Fibroblast of the aortic adventitia (primary cell): ENCODE results near the gene RNF112. TPM values are rescaled to one million over a fixed set of nuclear protein-coding genes. Genes with fewer than 3 reads are reported as not detected.

ENCODE experiments used
- DNase-seq: peaks from one replicate; pipeline ENCODE4 v3.0.0-alpha.2; 2010; ENCODE audit warnings: low read depth
- H3K4me3 ChIP-seq: 2 replicates; pipeline ENCODE4 v1.5.1; 2011; ENCODE audit warnings: low read depth, mild to moderate bottlenecking, control low read depth, low read length, moderate library complexity
- total RNA-seq: library from RNA; depleted of rRNA; stranded (reverse); fragments of >200 nt; gene quantifications from 2 replicates; pipeline ENCODE4 v1.2.3, GENCODE V29; 2012; ENCODE audit warnings: low replicate concordance
- TF ChIP-seq, protein P1 (sequence below): IDR thresholded peaks from 2 replicates; pipeline ENCODE4 v1.5.1; 2011; ENCODE audit warnings: mild to moderate bottlenecking, low read length, control low read depth, inconsistent platforms; ENCODE audit not compliant: insufficient read depth

The RNF112 gene
- total RNA-seq, 1 donor, result 0.36 TPM

DNA sequence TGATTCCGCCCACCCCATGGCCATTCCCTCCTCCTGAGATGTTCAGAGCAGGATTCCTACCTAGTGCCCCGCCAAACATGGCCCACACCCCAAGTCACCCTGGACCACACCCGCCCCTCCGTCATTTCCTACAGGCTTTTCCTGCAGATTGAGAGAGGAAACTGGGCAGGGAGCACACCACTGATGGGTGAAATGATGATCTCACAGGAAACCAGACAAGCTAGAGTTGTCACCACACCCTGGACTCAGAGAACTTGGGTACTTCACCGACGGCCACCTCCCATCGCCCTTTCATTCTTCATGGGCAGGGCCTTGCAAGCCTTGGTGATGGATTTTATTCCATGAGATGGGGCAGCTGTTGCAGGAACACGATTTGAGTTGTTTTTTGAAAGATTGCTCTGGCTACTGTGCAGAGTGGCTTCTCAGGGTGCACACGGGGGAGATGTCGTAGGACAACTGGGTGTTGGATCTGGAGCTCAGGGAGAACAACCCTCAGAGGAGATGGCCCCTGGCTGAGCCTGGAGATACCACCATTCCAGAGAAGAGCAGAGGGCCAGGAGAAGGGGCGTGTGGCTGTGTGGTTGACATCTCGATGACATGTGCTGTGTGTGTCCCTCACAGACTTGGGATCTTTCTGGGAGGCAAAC is 41.1 kb upstream of the RNF112 start:
- H3K4me3 ChIP-seq, result no peak overlapping the region
- TF ChIP-seq, protein P1, sequence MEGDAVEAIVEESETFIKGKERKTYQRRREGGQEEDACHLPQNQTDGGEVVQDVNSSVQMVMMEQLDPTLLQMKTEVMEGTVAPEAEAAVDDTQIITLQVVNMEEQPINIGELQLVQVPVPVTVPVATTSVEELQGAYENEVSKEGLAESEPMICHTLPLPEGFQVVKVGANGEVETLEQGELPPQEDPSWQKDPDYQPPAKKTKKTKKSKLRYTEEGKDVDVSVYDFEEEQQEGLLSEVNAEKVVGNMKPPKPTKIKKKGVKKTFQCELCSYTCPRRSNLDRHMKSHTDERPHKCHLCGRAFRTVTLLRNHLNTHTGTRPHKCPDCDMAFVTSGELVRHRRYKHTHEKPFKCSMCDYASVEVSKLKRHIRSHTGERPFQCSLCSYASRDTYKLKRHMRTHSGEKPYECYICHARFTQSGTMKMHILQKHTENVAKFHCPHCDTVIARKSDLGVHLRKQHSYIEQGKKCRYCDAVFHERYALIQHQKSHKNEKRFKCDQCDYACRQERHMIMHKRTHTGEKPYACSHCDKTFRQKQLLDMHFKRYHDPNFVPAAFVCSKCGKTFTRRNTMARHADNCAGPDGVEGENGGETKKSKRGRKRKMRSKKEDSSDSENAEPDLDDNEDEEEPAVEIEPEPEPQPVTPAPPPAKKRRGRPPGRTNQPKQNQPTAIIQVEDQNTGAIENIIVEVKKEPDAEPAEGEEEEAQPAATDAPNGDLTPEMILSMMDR, result no peak
- no peak for DNase-seq

DNA sequence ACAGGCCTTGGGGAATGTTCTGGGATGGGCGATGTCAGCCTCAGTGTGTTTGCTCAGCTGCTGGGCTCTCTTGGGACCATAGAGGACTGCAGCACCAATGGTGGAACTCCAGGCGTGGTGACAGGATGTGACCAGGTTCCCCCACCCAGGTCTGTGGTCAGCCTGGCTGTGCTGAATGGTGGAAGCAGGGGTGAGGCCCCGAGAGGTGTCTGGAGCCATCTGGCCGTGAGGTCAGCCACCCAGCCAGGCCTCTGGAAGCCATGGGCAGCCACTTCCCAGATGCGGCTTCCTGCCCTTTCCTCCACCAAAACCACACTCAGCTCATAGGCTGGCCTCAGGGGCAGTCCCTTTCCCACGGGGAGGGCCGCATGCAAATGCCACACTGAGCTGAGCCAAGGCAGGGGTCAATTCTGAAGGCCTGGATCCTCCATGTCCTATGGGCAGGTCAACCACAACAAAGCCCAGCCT is 40.5 kb upstream of the RNF112 start:
- TF ChIP-seq, protein P1, result no peak
- DNase-seq, result no peak
- H3K4me3 ChIP-seq, result no peak overlapping the region

DNA sequence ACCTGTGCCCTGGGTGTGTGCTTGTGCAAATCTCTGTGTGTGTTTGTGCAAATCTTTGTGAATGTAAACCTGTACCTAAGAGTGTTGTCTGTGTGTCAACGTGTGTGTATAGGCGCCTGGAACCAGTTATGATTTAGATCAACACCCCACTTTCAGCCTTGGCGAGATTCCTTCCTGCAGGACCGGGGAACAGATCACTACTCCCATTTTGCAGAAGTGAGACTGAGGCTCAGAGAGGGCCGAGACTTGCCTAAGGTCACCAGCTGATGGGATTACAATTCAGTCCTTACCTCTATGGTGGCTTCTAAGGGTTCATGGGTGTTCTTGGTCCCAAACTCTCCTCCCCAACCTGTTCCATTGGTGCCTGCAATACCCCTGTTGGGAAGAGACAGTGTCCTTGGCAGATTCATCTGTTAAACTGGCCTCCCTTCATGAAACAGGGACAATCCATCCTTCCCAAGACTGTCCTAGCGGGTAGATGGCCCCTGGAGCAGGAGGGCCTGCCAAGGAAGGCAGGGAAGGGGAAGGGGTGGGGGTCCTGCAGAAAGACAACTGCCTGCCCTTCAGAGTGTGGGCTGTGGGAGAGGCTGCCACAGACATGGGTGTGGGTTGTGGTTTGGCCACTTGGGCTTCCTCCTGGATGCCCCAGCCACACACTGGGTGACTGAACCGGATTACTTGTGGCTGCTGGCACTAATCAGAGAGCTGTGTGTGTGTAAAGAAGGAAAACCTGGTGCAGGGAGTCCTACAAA is 39.6 kb upstream of the RNF112 start:
- TF ChIP-seq, protein P1, result no peak
- no peak overlapping the region for H3K4me3 ChIP-seq
- no peak for DNase-seq

DNA sequence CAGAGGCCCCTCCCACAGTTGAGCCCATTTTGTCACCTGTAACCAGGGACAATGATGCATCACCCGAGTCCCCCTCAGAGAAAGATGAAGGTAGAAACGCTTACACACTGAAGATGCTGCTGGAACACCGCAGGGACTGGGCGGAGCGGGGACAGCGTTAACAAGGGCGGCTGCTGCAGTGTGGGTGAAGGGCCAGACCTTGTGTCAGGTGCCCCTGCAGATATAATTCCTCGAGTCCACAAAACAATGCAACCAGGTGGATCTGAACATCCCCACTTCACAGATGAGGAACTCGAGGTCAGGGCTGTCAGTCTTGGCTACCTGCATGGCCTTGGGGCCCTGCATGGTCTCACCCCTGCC is 39.0 kb upstream of the RNF112 start:
- no peak for DNase-seq
- TF ChIP-seq, protein P1, result no peak
- H3K4me3 ChIP-seq, result no peak overlapping the region

DNA sequence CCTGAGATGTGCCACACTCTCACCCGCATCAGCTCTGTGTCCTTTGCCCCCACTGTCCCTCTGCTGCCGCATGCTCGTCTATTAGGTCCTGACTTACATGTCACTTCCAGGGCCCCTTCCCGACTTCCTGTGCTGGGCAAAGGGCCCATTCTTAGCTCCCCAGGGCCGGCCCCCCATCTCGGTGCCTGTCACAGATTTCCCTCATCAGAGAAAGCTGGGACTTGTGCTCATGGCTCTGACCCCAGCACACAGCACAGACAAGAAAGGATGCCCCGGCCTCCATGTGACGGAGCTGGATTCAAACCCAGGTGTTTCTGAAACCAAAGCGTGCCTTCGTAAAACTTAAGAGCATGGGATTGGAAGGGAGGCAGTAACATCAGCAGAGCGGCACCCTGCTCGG is 38.6 kb upstream of the RNF112 start:
- no peak overlapping the region for H3K4me3 ChIP-seq
- TF ChIP-seq, protein P1, result no peak
- no peak for DNase-seq

DNA sequence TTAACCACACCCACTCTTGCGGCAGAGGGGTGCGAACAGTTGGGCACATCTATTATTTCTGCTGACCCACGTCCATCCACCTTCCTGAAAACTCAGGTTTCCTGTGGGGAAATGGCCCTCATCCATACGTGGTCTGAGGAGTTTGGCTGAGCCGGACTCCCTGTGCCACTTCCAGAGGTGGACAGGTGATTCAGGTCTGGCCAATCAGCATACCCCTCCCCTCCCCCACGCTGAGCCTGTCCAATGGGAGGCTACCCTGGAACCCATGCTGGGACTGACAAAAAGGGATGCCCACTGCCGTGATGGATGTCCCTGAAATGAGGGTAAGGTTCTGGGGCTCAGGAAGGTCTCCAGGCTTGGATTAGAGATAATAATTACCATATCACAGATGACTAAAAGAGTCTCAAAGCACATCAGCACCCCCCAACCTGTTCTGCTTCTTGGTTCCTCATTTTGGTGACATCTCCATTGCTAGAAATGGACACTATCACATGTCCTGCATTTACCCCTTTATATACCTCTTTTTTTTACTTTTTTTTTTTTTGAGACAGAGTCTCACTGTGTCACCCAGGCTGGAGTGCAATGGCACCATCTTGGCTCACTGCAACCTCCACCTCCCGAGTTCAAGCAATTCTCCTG is 38.0 kb upstream of the RNF112 start:
- no peak overlapping the region for H3K4me3 ChIP-seq
- TF ChIP-seq, protein P1, result no peak
- no peak for DNase-seq
